Measurements from ENCODE around the gene ST3GAL3.
"Not testable (repeated sequence)": the region's sequence is repeated elsewhere in the genome, so short reads cannot be mapped to it uniquely, and the experiment has no call there.

ST3GAL3 gene

GRCh38 chr1:43772978-43773377 is 65.6 kb downstream of the ST3GAL3 start:
- no peak overlapping the region for H3K27ac Mint-ChIP-seq
- ATAC-seq (replicated peaks) = no peak

GRCh38 chr1:43773821-43774220 is 66.5 kb downstream of the ST3GAL3 start:
- Mint-ChIP-seq H3K4me1 (ENCODE audit: low read depth in 2 of 2) (peaks cover 0 to 5% of the 10 kb centered on the region in 2 donors), H3K27me3 (no peaks in the 10 kb centered on the region), H3K4me3 (no peak overlapping the region), H3K36me3 (ENCODE audit: insufficient read depth) (peaks cover 9% of the 10 kb centered on the region), H3K9me3 (no peaks in the 10 kb centered on the region), H3K27ac (no peak overlapping the region)
- ATAC-seq (replicated peaks) (no peak), DNase-seq (no peak)

More at GRCh38 chr1:43772978-43773377, 65.6 kb downstream of the ST3GAL3 start:
- H3K9me3 Mint-ChIP-seq = no peaks in the 10 kb centered on the region
- H3K4me1 Mint-ChIP-seq (ENCODE audit: low read depth in 2 of 2) = peaks cover 0 to 5% of the 10 kb centered on the region in 2 donors
- H3K27me3 Mint-ChIP-seq = no peaks in the 10 kb centered on the region
- peaks cover 9% of the 10 kb centered on the region for H3K36me3 Mint-ChIP-seq (ENCODE audit: insufficient read depth)
- no peak for DNase-seq
- H3K4me3 Mint-ChIP-seq = no peak overlapping the region

GRCh38 chr1:43774359-43774758 is 67.0 kb downstream of the ST3GAL3 start:
- Mint-ChIP-seq H3K4me1 (ENCODE audit: low read depth in 2 of 2) (peaks cover 0 to 6% of the 10 kb centered on the region in 2 donors), H3K36me3 (ENCODE audit: insufficient read depth) (peaks cover 9% of the 10 kb centered on the region), H3K27me3 (no peaks in the 10 kb centered on the region), H3K4me3 (no peak overlapping the region), H3K27ac (peak overlapping the region in 1 of 2 donors; percentile 49), H3K9me3 (peaks cover 0 to under 1% of the 10 kb centered on the region in 2 donors)
- DNase-seq (no peak), ATAC-seq (replicated peaks) (no peak)

- peaks cover 2 to 12% of the 10 kb centered on the region in 2 donors for H3K4me1 Mint-ChIP-seq (ENCODE audit: low read depth in 2 of 2)
- no peak for DNase-seq
- no peak overlapping the region for H3K27ac Mint-ChIP-seq
- H3K27me3 Mint-ChIP-seq = no peaks in the 10 kb centered on the region
- peaks cover 7 to 9% of the 10 kb centered on the region in 2 donors for H3K9me3 Mint-ChIP-seq
- no peak overlapping the region for H3K4me3 Mint-ChIP-seq
- ATAC-seq (replicated peaks) = no peak
- H3K36me3 Mint-ChIP-seq (ENCODE audit: insufficient read depth) = peaks cover 9% of the 10 kb centered on the region
These were observed 68.9 kb downstream of the ST3GAL3 start for GRCh38 chr1:43776043-43776761.

- not testable (repeated sequence) for H3K36me3 Mint-ChIP-seq (ENCODE audit: insufficient read depth); ATAC-seq (replicated peaks); DNase-seq; H3K27ac Mint-ChIP-seq; H3K27me3 Mint-ChIP-seq; H3K9me3 Mint-ChIP-seq; H3K4me3 Mint-ChIP-seq
- H3K4me1 Mint-ChIP-seq (ENCODE audit: low read depth in 2 of 2) = peaks cover 2 to 12% of the 10 kb centered on the region in 2 donors
These were observed 70.6 kb downstream of the ST3GAL3 start for GRCh38 chr1:43777916-43778315.

GRCh38 chr1:43779266-43779665 is 71.9 kb downstream of the ST3GAL3 start:
- H3K9me3 Mint-ChIP-seq = peaks cover 7 to 9% of the 10 kb centered on the region in 2 donors
- DNase-seq (no peak), ATAC-seq (replicated peaks) (no peak)
- no peaks in the 10 kb centered on the region for H3K27me3 Mint-ChIP-seq
- H3K36me3 Mint-ChIP-seq (ENCODE audit: insufficient read depth) = no peaks in the 10 kb centered on the region
- H3K4me1 Mint-ChIP-seq (ENCODE audit: low read depth in 2 of 2) = peaks cover 2 to 12% of the 10 kb centered on the region in 2 donors
- H3K27ac Mint-ChIP-seq = no peak overlapping the region
- H3K4me3 Mint-ChIP-seq = peak overlapping the region in 1 of 2 donors; percentile 21

- H3K4me1 Mint-ChIP-seq (ENCODE audit: low read depth in 2 of 2) = peaks cover 2 to 12% of the 10 kb centered on the region in 2 donors
- peak overlapping the region in 1 of 2 donors; percentile 21 for H3K4me3 Mint-ChIP-seq
- ATAC-seq (replicated peaks) (no peak), DNase-seq (no peak)
- H3K27me3 Mint-ChIP-seq = no peaks in the 10 kb centered on the region
- no peaks in the 10 kb centered on the region for H3K36me3 Mint-ChIP-seq (ENCODE audit: insufficient read depth)
- no peak overlapping the region for H3K27ac Mint-ChIP-seq
- H3K9me3 Mint-ChIP-seq = peaks cover 7 to 9% of the 10 kb centered on the region in 2 donors
These were observed 72.6 kb downstream of the ST3GAL3 start for GRCh38 chr1:43779805-43780403.

GRCh38 chr1:43781574-43781973 is 74.2 kb downstream of the ST3GAL3 start:
- no peaks in the 10 kb centered on the region for H3K36me3 Mint-ChIP-seq (ENCODE audit: insufficient read depth)
- H3K4me3 Mint-ChIP-seq = no peak overlapping the region
- no peak overlapping the region for H3K27ac Mint-ChIP-seq
- DNase-seq = no peak
- H3K9me3 Mint-ChIP-seq = peaks cover 7 to 9% of the 10 kb centered on the region in 2 donors
- H3K27me3 Mint-ChIP-seq = no peaks in the 10 kb centered on the region
- ATAC-seq (replicated peaks) = no peak
- H3K4me1 Mint-ChIP-seq (ENCODE audit: low read depth in 2 of 2) = peaks cover 2 to 9% of the 10 kb centered on the region in 2 donors

GRCh38 chr1:43783096-43783670 is 75.8 kb downstream of the ST3GAL3 start:
- Mint-ChIP-seq H3K36me3 (ENCODE audit: insufficient read depth) (no peaks in the 10 kb centered on the region), H3K9me3 (peaks cover 7 to 9% of the 10 kb centered on the region in 2 donors), H3K4me1 (ENCODE audit: low read depth in 2 of 2) (peaks cover 2 to 7% of the 10 kb centered on the region in 2 donors), H3K27ac (peak overlapping the region in 1 of 2 donors; percentile 22), H3K4me3 (no peak overlapping the region), H3K27me3 (no peaks in the 10 kb centered on the region)
- DNase-seq (no peak), ATAC-seq (replicated peaks) (no peak)

GRCh38 chr1:43783671-43784205 is 76.4 kb downstream of the ST3GAL3 start:
- ATAC-seq (replicated peaks) = no peak
- H3K36me3 Mint-ChIP-seq (ENCODE audit: insufficient read depth) = no peaks in the 10 kb centered on the region
- peaks cover 7 to 9% of the 10 kb centered on the region in 2 donors for H3K9me3 Mint-ChIP-seq
- H3K27ac Mint-ChIP-seq = peak overlapping the region in 1 of 2 donors; percentile 22
- peaks cover 2 to 7% of the 10 kb centered on the region in 2 donors for H3K4me1 Mint-ChIP-seq (ENCODE audit: low read depth in 2 of 2)
- no peak for DNase-seq
- H3K27me3 Mint-ChIP-seq = no peaks in the 10 kb centered on the region
- H3K4me3 Mint-ChIP-seq = no peak overlapping the region

- H3K27ac Mint-ChIP-seq = no peak overlapping the region
- DNase-seq (no peak), ATAC-seq (replicated peaks) (no peak)
- peaks cover 2 to 9% of the 10 kb centered on the region in 2 donors for H3K4me1 Mint-ChIP-seq (ENCODE audit: low read depth in 2 of 2)
- no peaks in the 10 kb centered on the region for H3K27me3 Mint-ChIP-seq
- no peaks in the 10 kb centered on the region for H3K36me3 Mint-ChIP-seq (ENCODE audit: insufficient read depth)
- H3K9me3 Mint-ChIP-seq = no peaks in the 10 kb centered on the region
- H3K4me3 Mint-ChIP-seq = no peak overlapping the region
These were observed 79.0 kb downstream of the ST3GAL3 start for GRCh38 chr1:43786201-43786958.

- Mint-ChIP-seq H3K9me3 (no peaks in the 10 kb centered on the region), H3K4me1 (ENCODE audit: low read depth in 2 of 2) (peaks cover 2 to 9% of the 10 kb centered on the region in 2 donors), H3K27ac (no peak overlapping the region), H3K27me3 (no peaks in the 10 kb centered on the region), H3K4me3 (no peak overlapping the region), H3K36me3 (ENCODE audit: insufficient read depth) (peaks cover 2% of the 10 kb centered on the region)
- no peak for ATAC-seq (replicated peaks)
- no peak for DNase-seq
These were observed 79.6 kb downstream of the ST3GAL3 start for GRCh38 chr1:43786960-43787359.
